Gastroesophageal sphincter (tissue), 4 donors: ENCODE results near the gene CCL16. TPM values are rescaled to one million over a fixed set of nuclear protein-coding genes. Genes with fewer than 3 reads are reported as not detected.

ENCODE experiments used
- ATAC-seq: fragments of 150-250 bp; one replicate; pipeline ENCODE4 v1.9.1; 2016; ENCODE audit warnings: mild to moderate bottlenecking, moderate library complexity
- H3K27ac ChIP-seq, 4 donors: fragments of 200-600 bp; sonication (generic) in 3 of 4; 1 replicate in 3 of 4; 2 replicates in 1 of 4; pipeline ENCODE4 v1.5.1; 2016 to 2019
- H3K27me3 ChIP-seq: fragments of 200-600 bp; sonication (generic); one replicate; pipeline ENCODE4 v1.5.1; 2019
- H3K36me3 ChIP-seq, 2 donors: fragments of 200-600 bp; sonication (generic); one replicate each; pipeline ENCODE4 v1.5.1; 2019; ENCODE audit warnings: control low read depth in 1 of 2
- H3K4me1 ChIP-seq, 3 donors: fragments of 200-600 bp; sonication (generic); 1 replicate in 2 of 3; 2 replicates in 1 of 3; pipeline ENCODE4 v1.5.1; 2016 to 2019; ENCODE audit warnings: control low read depth in 2 of 3
- H3K4me3 ChIP-seq, 2 donors: fragments of 200-600 bp; sonication (generic); one replicate each; pipeline ENCODE4 v1.5.1; 2019; ENCODE audit warnings: mild to moderate bottlenecking in 1 of 2, moderate library complexity in 1 of 2
- H3K9me3 ChIP-seq, 3 donors: fragments of 200-600 bp; sonication (generic); one replicate each; pipeline ENCODE4 v1.5.1; 2017 to 2019; ENCODE audit warnings: control low read depth in 2 of 3
- EP300 ChIP-seq: sonication (generic); formaldehyde crosslinking; IDR thresholded peaks from one replicate; pipeline ENCODE4 v1.6.1; 2017; ENCODE audit warnings: antibody characterized with exemption, mild to moderate bottlenecking
- POLR2A ChIP-seq, 2 donors: fragments of 450-650 bp; IDR thresholded peaks; one replicate each; pipeline ENCODE4 v1.6.1; 2017; ENCODE audit warnings: antibody characterized with exemption in 2 of 2, mild to moderate bottlenecking in 2 of 2, moderate library complexity in 1 of 2
- POLR2AphosphoS5 ChIP-seq: sonication (generic); formaldehyde crosslinking; IDR thresholded peaks from one replicate; pipeline ENCODE4 v1.6.1; 2017; ENCODE audit warnings: antibody characterized with exemption
- WGBS, 2 donors: methylation state at CpG; one replicate each; pipeline ENCODE4 v1.1.5; 2018; ENCODE audit warnings: low coverage in 1 of 2; 5-methylcytosine and 5-hydroxymethylcytosine counted together
- total RNA-seq, 4 donors: library from RNA; depleted of rRNA; stranded (reverse); fragments of >200 nt; gene quantifications; one replicate each; pipeline ENCODE4 v1.1.0, GENCODE V29; 2016
- TF ChIP-seq, protein P1 (sequence below), 4 experiments: fragments of 200-600 bp in 2 of 4; fragments of 450-650 bp in 2 of 4; sonication (generic) in 1 of 4; IDR thresholded peaks; one replicate each; pipeline ENCODE4 v1.5.1; 2017 to 2019; ENCODE audit warnings: antibody characterized with exemption in 4 of 4, mild to moderate bottlenecking in 2 of 4, moderate library complexity in 2 of 4

The CCL16 gene
- total RNA-seq, 4 donors from 2014 or later, result not detected

DNA sequence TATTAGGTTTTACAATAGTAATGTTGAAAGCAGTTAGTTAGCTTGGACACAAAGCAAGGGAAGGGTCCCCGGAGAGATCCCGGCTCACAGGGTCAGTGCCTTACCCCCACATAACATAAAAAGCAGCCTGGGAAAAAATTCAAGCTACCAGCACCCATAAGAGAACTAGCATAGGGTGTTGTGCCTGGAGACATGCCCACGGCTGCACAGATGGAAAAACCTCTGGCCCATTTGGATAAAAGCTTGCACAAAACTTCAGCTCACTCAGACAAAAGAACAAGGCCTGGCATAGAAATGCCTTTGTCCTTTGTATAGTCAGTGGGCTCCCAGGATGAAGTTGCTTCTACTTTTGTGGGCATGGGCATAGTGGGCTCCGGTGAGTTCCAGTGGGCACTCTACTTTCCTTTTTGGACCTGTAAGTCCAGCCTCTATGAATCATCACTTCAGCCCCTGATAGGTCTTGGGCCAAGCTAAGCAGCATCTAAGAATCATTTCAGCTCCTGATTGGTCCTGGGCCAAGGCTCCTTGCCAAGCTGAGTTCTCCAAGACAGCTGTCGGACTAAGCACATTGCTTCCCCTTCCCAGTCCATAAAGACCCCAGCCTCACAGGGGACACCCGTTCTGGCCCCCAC lies 49.4 kb downstream of the CCL16 start:
- TF ChIP-seq, protein P1, sequence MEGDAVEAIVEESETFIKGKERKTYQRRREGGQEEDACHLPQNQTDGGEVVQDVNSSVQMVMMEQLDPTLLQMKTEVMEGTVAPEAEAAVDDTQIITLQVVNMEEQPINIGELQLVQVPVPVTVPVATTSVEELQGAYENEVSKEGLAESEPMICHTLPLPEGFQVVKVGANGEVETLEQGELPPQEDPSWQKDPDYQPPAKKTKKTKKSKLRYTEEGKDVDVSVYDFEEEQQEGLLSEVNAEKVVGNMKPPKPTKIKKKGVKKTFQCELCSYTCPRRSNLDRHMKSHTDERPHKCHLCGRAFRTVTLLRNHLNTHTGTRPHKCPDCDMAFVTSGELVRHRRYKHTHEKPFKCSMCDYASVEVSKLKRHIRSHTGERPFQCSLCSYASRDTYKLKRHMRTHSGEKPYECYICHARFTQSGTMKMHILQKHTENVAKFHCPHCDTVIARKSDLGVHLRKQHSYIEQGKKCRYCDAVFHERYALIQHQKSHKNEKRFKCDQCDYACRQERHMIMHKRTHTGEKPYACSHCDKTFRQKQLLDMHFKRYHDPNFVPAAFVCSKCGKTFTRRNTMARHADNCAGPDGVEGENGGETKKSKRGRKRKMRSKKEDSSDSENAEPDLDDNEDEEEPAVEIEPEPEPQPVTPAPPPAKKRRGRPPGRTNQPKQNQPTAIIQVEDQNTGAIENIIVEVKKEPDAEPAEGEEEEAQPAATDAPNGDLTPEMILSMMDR (IDR thresholded peaks at IDR 0.05), result no peak
- TF ChIP-seq POLR2AphosphoS5 (no peak), POLR2A (IDR thresholded peaks at IDR 0.05) (no peak), EP300 (no peak)
- Histone ChIP-seq H3K9me3 (no peaks in the 10 kb centered on the region), H3K4me1 (peaks cover 0 to 13% (median 7%) of the 10 kb centered on the region in 3 donors), H3K4me3 (no peak overlapping the region), H3K36me3 (no peaks in the 10 kb centered on the region), H3K27ac (no peak overlapping the region), H3K27me3 (peaks cover 24% of the 10 kb centered on the region)
- 38% methylated on average over 5 of the region's 6 CpGs; no CpG with 5 or more reads in 1 of the 2 donors for WGBS, 2 donors
- no peak for ATAC-seq

DNA sequence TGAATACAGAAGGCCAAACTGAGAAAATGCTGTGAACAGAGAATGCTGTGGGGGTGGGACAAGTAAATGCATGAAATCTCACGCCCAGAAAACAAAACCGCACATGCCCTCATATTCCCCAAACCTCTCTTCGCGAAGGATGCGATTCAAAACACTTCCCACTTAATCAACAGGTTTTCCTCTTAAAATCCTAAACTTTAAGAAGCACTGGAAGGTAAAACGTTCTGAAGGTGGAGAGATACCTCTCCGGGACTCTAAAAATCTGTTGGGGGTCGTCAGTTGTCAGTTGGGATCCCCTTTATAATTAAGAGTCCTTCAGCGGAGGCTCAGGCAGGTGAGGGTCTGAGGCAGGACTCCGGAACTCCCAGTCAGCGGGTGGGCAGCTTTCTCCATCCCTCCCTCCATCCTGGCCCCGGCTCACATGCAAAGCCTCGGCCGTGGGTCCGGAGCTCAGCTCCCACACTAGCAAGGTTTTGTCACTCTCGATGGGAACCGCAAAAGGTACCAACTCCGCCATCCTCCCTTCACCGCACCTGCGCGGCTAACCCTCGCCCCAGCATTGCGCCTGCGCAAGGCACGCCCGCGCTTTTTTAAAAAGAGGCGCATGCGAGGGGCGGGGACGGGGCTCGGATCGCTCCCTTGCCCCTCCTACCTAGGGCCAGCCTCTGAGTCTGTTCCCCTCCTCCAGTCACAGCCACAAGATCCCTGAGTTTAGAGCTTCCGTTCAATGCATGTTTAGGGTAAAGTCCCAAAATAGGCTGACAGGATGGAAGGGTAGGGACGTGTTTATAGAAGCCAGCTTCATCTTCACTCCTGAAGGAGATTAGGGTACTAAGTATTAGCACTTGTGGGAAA lies 50.9 kb downstream of the CCL16 start, which contains the start of gene RDM1:
Gene RDM1 (minus strand): TSS at position 563 of the 855 bp plus-strand sequence. CDS start 46 bp downstream, at position 517.
- no peak for ATAC-seq
- H3K27me3 ChIP-seq, result peaks cover 24% of the 10 kb centered on the region
- H3K4me1 ChIP-seq, result peaks cover 0 to 13% (median 7%) of the 10 kb centered on the region in 3 donors
- WGBS, 2 donors, result 3 to 4% methylated on average over 11 to 12 of the region's 35 CpGs
- H3K9me3 ChIP-seq, result no peaks in the 10 kb centered on the region
- H3K27ac ChIP-seq, result no peak within 1 kb of the TSS
- no peaks in the 10 kb centered on the region for H3K36me3 ChIP-seq
- TF ChIP-seq EP300 (no peak), POLR2AphosphoS5 (no peak), POLR2A (IDR thresholded peaks at IDR 0.05) (no peak)
- TF ChIP-seq, protein P1 (IDR thresholded peaks at IDR 0.05), result no peak
- H3K4me3 ChIP-seq, result peak within 1 kb of the TSS in 1 of 2 donors; percentile 45

DNA sequence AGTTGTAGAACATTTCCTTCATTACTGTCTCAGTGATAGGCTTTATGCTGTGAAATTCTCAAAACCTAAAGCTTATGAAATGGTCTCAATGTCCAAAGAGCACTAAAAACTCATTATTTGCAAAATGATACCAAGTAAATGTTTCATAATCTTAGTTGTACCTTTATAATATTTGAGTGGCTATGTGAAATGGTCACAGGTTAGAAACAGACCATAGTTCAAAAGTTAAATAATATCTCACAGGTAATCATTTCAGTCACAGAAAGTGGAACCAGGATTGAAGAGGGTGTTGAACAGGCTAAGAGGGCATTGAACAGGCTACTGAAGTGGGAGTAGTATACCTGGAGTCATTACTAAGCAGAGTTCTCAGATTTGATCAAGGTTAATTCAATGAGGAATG lies 53.6 kb downstream of the CCL16 start:
- Histone ChIP-seq H3K4me1 (peaks cover 0 to 13% (median 7%) of the 10 kb centered on the region in 3 donors), H3K9me3 (no peaks in the 10 kb centered on the region), H3K4me3 (no peak overlapping the region), H3K36me3 (no peaks in the 10 kb centered on the region), H3K27ac (no peak overlapping the region), H3K27me3 (peaks cover 24% of the 10 kb centered on the region)
- ATAC-seq, result no peak
- TF ChIP-seq EP300 (no peak), POLR2AphosphoS5 (no peak), POLR2A (IDR thresholded peaks at IDR 0.05) (no peak)
- TF ChIP-seq, protein P1 (IDR thresholded peaks at IDR 0.05), result no peak

Other genes starting within 250 kb of the CCL16 start
- 10 to 100 TPM in 3 of 4 donors, 1 to 10 TPM in 1; 4.2 to 25.9 (median 15.4) TPM for gene RASL10B, start 249.9 kb downstream of the CCL16 start, total RNA-seq
- gene GAS2L2, start 228.3 kb downstream of the CCL16 start, total RNA-seq, result 1 to 10 TPM in 1 of 4 donors, not detected in 3; 1.5 TPM
- gene C17orf50, start 220.6 kb downstream of the CCL16 start, total RNA-seq, result not detected
- 100 to 1,000 TPM in 2 of 4 donors, 10 to 100 TPM in 2; 78.4 to 139 (median 97.3) TPM for gene MMP28, start 185.9 kb downstream of the CCL16 start, total RNA-seq
- gene TAF15, start 172.0 kb downstream of the CCL16 start, total RNA-seq, result 100 to 1,000 TPM in 2 of 4 donors, 10 to 100 TPM in 2; 58.2 to 144 (median 109) TPM
- gene HEATR9, start 112.6 kb downstream of the CCL16 start, total RNA-seq, result under 1 TPM in 1 of 4 donors, not detected in 3; 0.27 TPM
- 1 to 10 TPM in 3 of 4 donors, under 1 TPM in 1; 0.78 to 3.8 (median 2.2) TPM for gene CCL5, start 101.1 kb downstream of the CCL16 start, total RNA-seq
- under 1 TPM in 1 of 4 donors, not detected in 3; 0.79 TPM for gene RDM1, start 50.7 kb downstream of the CCL16 start, total RNA-seq
- not detected for gene LYZL6, start 37.8 kb downstream of the CCL16 start, total RNA-seq
- 10 to 100 TPM in 3 of 4 donors, 1 to 10 TPM in 1; 6.5 to 57.5 (median 38.0) TPM for gene CCL14, start 5.2 kb upstream of the CCL16 start, total RNA-seq
- not detected for gene CCL15, start 20.1 kb upstream of the CCL16 start, total RNA-seq
- gene CCL23, start 36.5 kb upstream of the CCL16 start, total RNA-seq, result 10 to 100 TPM in 1 of 4 donors, 1 to 10 TPM in 2, not detected in 1; 1.2 to 12.9 (median 7.3) TPM
- 10 to 100 TPM in 2 of 4 donors, 1 to 10 TPM in 1, not detected in 1; 5.9 to 18.0 (median 11.9) TPM for gene CCL18, start 82.8 kb upstream of the CCL16 start, total RNA-seq
- gene CCL3, start 108.6 kb upstream of the CCL16 start, total RNA-seq, result 1 to 10 TPM in 1 of 4 donors, not detected in 3; 2.4 TPM
- 1 to 10 TPM in 2 of 4 donors, not detected in 2; 1.4 to 4.7 TPM for gene CCL4, start 122.3 kb upstream of the CCL16 start, total RNA-seq
- 1 to 10 TPM; 1.7 to 9.2 (median 5.0) TPM for gene TBC1D3B, start 195.1 kb upstream of the CCL16 start, total RNA-seq
- not detected for gene CCL3L1, start 215.3 kb upstream of the CCL16 start, total RNA-seq
- gene CCL4L2, start 229.6 kb upstream of the CCL16 start, total RNA-seq, result under 1 TPM in 1 of 4 donors, not detected in 3; 0.69 TPM